A549 treated with dexamethasone at 1 μM for 4 hours (cell line): ENCODE data around the gene LPCAT1. TPM values are rescaled to one million over a fixed set of nuclear protein-coding genes. Genes with fewer than 3 reads are reported as not detected.

Source experiments
- total RNA-seq: library from RNA; stranded (reverse); fragments of 200-300 nt; extraction: Qiagen RNA extraction; gene quantifications from 5 replicates; pipeline ENCODE4 v1.2.3, GENCODE V29; 2022

The LPCAT1 gene, protein sequence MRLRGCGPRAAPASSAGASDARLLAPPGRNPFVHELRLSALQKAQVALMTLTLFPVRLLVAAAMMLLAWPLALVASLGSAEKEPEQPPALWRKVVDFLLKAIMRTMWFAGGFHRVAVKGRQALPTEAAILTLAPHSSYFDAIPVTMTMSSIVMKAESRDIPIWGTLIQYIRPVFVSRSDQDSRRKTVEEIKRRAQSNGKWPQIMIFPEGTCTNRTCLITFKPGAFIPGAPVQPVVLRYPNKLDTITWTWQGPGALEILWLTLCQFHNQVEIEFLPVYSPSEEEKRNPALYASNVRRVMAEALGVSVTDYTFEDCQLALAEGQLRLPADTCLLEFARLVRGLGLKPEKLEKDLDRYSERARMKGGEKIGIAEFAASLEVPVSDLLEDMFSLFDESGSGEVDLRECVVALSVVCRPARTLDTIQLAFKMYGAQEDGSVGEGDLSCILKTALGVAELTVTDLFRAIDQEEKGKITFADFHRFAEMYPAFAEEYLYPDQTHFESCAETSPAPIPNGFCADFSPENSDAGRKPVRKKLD
- total RNA-seq = 141 to 198 TPM (median 197 TPM) in 5 replicates

GRCh38 chr5:1523793-1524480 is at the start of gene LPCAT1:
Gene LPCAT1, minus strand, starts transcription at chr5:1523960. Its CDS starts 116 bp downstream, at chr5:1523844.

GRCh38 chr5:1445313-1445688 is 78.5 kb downstream of the LPCAT1 start, which contains the start of gene SLC6A3:
Gene SLC6A3, minus strand, starts transcription at chr5:1445440. Its CDS starts 2,243 bp downstream, at chr5:1443197.

Other genes with a start within 250 kb of the LPCAT1 start
- gene TERT, start 228.9 kb downstream of the LPCAT1 start, total RNA-seq = 1.5 to 2.9 TPM (median 2.5 TPM) in 5 replicates
- gene CLPTM1L, start 178.9 kb downstream of the LPCAT1 start, total RNA-seq = 180 to 200 TPM (median 193 TPM) in 5 replicates
- 0.74 to 1.5 TPM (median 1.2 TPM) in 5 replicates for gene SLC6A3, start 78.5 kb downstream of the LPCAT1 start, total RNA-seq